SH-SY5Y (cell line): Measurements from ENCODE around the gene ANKRD16.

ENCODE experiments used
- GATA2 ChIP-seq: IDR thresholded peaks from 2 replicates; pipeline ENCODE4 v1.6.1; 2011; ENCODE audit warnings: mild to moderate bottlenecking, low read depth, low read length
- GATA3 ChIP-seq: IDR thresholded peaks from 2 replicates; pipeline ENCODE4 v1.6.1; 2011; ENCODE audit warnings: low read depth, mild to moderate bottlenecking, low read length, moderate library complexity

DNA sequence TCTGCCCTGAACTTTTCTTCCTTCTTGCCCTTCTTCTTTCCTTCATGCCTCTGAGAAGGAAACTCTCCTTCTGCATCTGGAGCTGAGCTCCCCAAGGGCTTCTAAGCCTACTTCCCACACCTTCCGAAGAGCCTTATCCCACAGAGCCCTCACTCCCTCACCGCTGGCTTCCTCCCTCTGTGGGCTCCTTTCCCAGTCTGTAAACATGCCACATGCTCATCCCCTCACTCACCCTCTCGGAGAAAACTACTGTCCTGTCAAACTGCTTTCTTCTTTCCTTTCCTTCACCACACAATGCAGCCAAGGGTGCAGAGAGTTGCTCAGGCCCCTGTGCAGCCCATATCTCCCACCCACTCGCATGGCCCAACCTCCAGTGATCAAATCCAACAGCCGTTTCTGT lies 18.1 kb downstream of the ANKRD16 start:
- TF ChIP-seq GATA2 (no peak), GATA3 (no peak)
